HepG2 (cell line): ENCODE data around the gene LINGO3. TPM values are rescaled to one million over a fixed set of nuclear protein-coding genes. Genes with fewer than 3 reads are reported as not detected.
A peak's percentile ranks its signal among the peaks of the same experiment; 100 is the strongest.

Source experiments
- BRCA1 ChIP-seq: sonication (generic); formaldehyde crosslinking; IDR thresholded peaks from 2 replicates; pipeline ENCODE4 v1.4.0; 2020; ENCODE audit warnings: missing genetic modification reagents
- EP300 ChIP-seq, 3 experiments: sonication (generic) in 1 of 3; formaldehyde crosslinking in 1 of 3; IDR thresholded peaks; 2 replicates each; pipeline versions ENCODE4 v1.5.1 to v1.6.1; 2011 to 2020; ENCODE audit warnings: low read depth in 2 of 3, low read length in 2 of 3, borderline replicate concordance in 1 of 3, improper control_type of control experiment in 1 of 3, mild to moderate bottlenecking in 1 of 3, missing genetic modification reagents in 1 of 3, moderate library complexity in 1 of 3
- ETS1 ChIP-seq: sonication (generic); formaldehyde crosslinking; IDR thresholded peaks from 2 replicates; pipeline ENCODE4 v1.4.0; 2020; ENCODE audit warnings: missing genetic modification reagents
- HES4 ChIP-seq: sonication (generic); formaldehyde crosslinking; IDR thresholded peaks from 2 replicates; pipeline ENCODE4 v1.9.0; 2021; ENCODE audit warnings: mild to moderate bottlenecking, missing genetic modification reagents, borderline replicate concordance
- JUNB ChIP-seq: sonication (generic); formaldehyde crosslinking; IDR thresholded peaks from 2 replicates; pipeline ENCODE4 v1.8.0; 2022; ENCODE audit warnings: missing genetic modification reagents, mild to moderate bottlenecking, borderline replicate concordance
- KLF12 ChIP-seq: sonication (generic); formaldehyde crosslinking; IDR thresholded peaks from 2 replicates; pipeline ENCODE4 v1.4.0; 2020; ENCODE audit warnings: missing genetic modification reagents, borderline replicate concordance
- KLF6 ChIP-seq: IDR thresholded peaks from 2 replicates; pipeline ENCODE4 v1.8.0; 2016; ENCODE audit warnings: missing biosample characterization, missing genetic modification reagents
- MLX ChIP-seq: IDR thresholded peaks from 2 replicates; pipeline ENCODE4 v1.6.1; 2016
- MXI1 ChIP-seq: IDR thresholded peaks from 3 replicates; pipeline ENCODE4 v1.6.1; 2012; ENCODE audit warnings: low read depth, low read length, inconsistent platforms, borderline replicate concordance
- NCOA5 ChIP-seq: sonication (generic); formaldehyde crosslinking; IDR thresholded peaks from 2 replicates; pipeline ENCODE4 v1.4.0; 2020; ENCODE audit warnings: missing genetic modification reagents
- PRMT3 ChIP-seq: sonication (generic); formaldehyde crosslinking; IDR thresholded peaks from 2 replicates; pipeline ENCODE4 v1.8.1; 2022; ENCODE audit warnings: low read depth, mild to moderate bottlenecking, moderate library complexity, missing genetic modification reagents, borderline replicate concordance
- RAD21 ChIP-seq: fragments of 450-650 bp; formaldehyde crosslinking; IDR thresholded peaks from 2 replicates; pipeline ENCODE4 v1.5.0; 2020; ENCODE audit warnings: mild to moderate bottlenecking
- TBL1XR1 ChIP-seq: fragments of 150-350 bp; IDR thresholded peaks from 2 replicates; pipeline ENCODE4 v1.6.1; 2014; ENCODE audit warnings: borderline replicate concordance, low read length; ENCODE audit not compliant: partially characterized antibody
- TEAD2 ChIP-seq: sonication (generic); formaldehyde crosslinking; IDR thresholded peaks from 2 replicates; pipeline ENCODE4 v1.9.0; 2021; ENCODE audit warnings: missing genetic modification reagents
- TOE1 ChIP-seq: sonication (generic); formaldehyde crosslinking; IDR thresholded peaks from 2 replicates; pipeline ENCODE4 v1.4.0; 2020; ENCODE audit warnings: mild to moderate bottlenecking, missing genetic modification reagents
- TSC22D2 ChIP-seq: sonication (generic); formaldehyde crosslinking; IDR thresholded peaks from 2 replicates; pipeline ENCODE4 v1.5.1; 2020; ENCODE audit warnings: missing genetic modification reagents, mild to moderate bottlenecking, borderline replicate concordance
- ZBTB21 ChIP-seq: sonication (generic); formaldehyde crosslinking; IDR thresholded peaks from 2 replicates; pipeline ENCODE4 v1.4.0; 2020; ENCODE audit warnings: missing genetic modification reagents
- ZC3H4 ChIP-seq: sonication (generic); formaldehyde crosslinking; IDR thresholded peaks from 2 replicates; pipeline ENCODE4 v1.4.0; 2020; ENCODE audit warnings: missing genetic modification reagents, borderline replicate concordance
- ZMAT3 ChIP-seq: sonication (generic); formaldehyde crosslinking; conservative IDR thresholded peaks from 2 replicates; pipeline ENCODE4 v1.7.0; 2021; ENCODE audit warnings: missing genetic modification reagents
- ZNF296 ChIP-seq: sonication (generic); formaldehyde crosslinking; conservative IDR thresholded peaks from 2 replicates; pipeline ENCODE4 v1.5.0; 2020; ENCODE audit warnings: mild to moderate bottlenecking, missing genetic modification reagents
- ZNF33A ChIP-seq: sonication (generic); formaldehyde crosslinking; IDR thresholded peaks from 2 replicates; pipeline ENCODE4 v1.5.1; 2020; ENCODE audit warnings: missing genetic modification reagents, mild to moderate bottlenecking, moderate library complexity, borderline replicate concordance
- ZNF556 ChIP-seq: sonication (generic); formaldehyde crosslinking; IDR thresholded peaks from 2 replicates; pipeline ENCODE4 v1.4.0; 2020; ENCODE audit warnings: mild to moderate bottlenecking, missing genetic modification reagents, borderline replicate concordance
- ZNF747 ChIP-seq: sonication (generic); formaldehyde crosslinking; IDR thresholded peaks from 2 replicates; pipeline ENCODE4 v1.8.1; 2023; ENCODE audit warnings: missing genetic modification reagents, mild to moderate bottlenecking, borderline replicate concordance
- ZNF770 ChIP-seq: sonication (generic); formaldehyde crosslinking; IDR thresholded peaks from 2 replicates; pipeline ENCODE4 v1.5.0; 2020; ENCODE audit warnings: mild to moderate bottlenecking, missing genetic modification reagents
- ZNF800 ChIP-seq: sonication (generic); formaldehyde crosslinking; IDR thresholded peaks from 2 replicates; pipeline ENCODE4 v1.4.0; 2020; ENCODE audit warnings: missing genetic modification reagents
- ZSCAN25 ChIP-seq: sonication (generic); formaldehyde crosslinking; IDR thresholded peaks from 2 replicates; pipeline ENCODE4 v1.8.0; 2022; ENCODE audit warnings: mild to moderate bottlenecking, missing genetic modification reagents
- polyA plus RNA-seq, 8 experiments: library from polyadenylated mRNA; depleted of rRNA in 3 of 8; stranded (reverse) in 7 of 8; unstranded in 1 of 8; fragments of >200 nt; fragmentation: Illumina TruSeq in 4 of 8; extraction: Trizol in 4 of 8; gene quantifications; 2 replicates each; pipeline versions ENCODE4 v1.2.1 to v1.2.3, GENCODE V29; 2011 to 2016; ENCODE audit warnings: low read depth in 4 of 8, missing spikeins in 1 of 8, mixed read lengths in 1 of 8; ENCODE audit not compliant: insufficient read depth in 1 of 8
- total RNA-seq, 5 experiments: library from RNA; depleted of rRNA; stranded (reverse); fragments of >200 nt; fragmentation: Illumina TruSeq; extraction: Trizol; gene quantifications; 2 replicates each; pipeline ENCODE4 v1.2.3, GENCODE V29; 2016; ENCODE audit warnings: low read depth in 1 of 5

Gene LINGO3
- total and polyA plus RNA-seq, 2 of the 13 experiments (the other 11 are each of a cell fraction or from before 2014, with no cell fraction given), result not detected

GRCh38 chr19:2315818-2316353 is 7.9 kb upstream of the LINGO3 start (continued):
- TF ChIP-seq ZNF747 (no peak), ZNF33A (CRISPR knock-in tag) (no peak), RAD21 (CRISPR knock-in tag) (peak; percentile 96), ETS1 (CRISPR knock-in tag) (no peak), PRMT3 (CRISPR knock-in tag) (no peak), ZNF800 (CRISPR knock-in tag) (no peak), EP300 (IDR thresholded peaks at IDR 0.05; ENCODE audit: low read depth in 2 of 2, low read length in 2 of 2) (no peak), EP300 (CRISPR knock-in tag; IDR thresholded peaks at IDR 0.05; ENCODE audit: borderline replicate concordance) (no peak), HES4 (CRISPR knock-in tag) (no peak; the same call in 1 of the 2 replicates), ZNF770 (CRISPR knock-in tag) (no peak; the same call in 1 of the 2 replicates), TOE1 (no peak), ZSCAN25 (peak; percentile 65; the same call in 1 of the 2 replicates), MXI1 (peak; percentile 43; the same call in 1 of the 3 replicates), KLF6 (CRISPR knock-in tag) (no peak), ZNF296 (CRISPR knock-in tag) (no peak), TEAD2 (no peak), MLX (CRISPR knock-in tag) (no peak), ZNF556 (peak; percentile 25; the same call in 1 of the 2 replicates), TSC22D2 (CRISPR knock-in tag) (no peak), ZC3H4 (CRISPR knock-in tag) (no peak), ZMAT3 (CRISPR knock-in tag) (0 out of 2 replicates have a peak, but pooled peaks have one; percentile 44), NCOA5 (CRISPR knock-in tag) (no peak), KLF12 (CRISPR knock-in tag) (no peak), JUNB (CRISPR knock-in tag) (no peak), TBL1XR1 (no peak), ZBTB21 (CRISPR knock-in tag) (peak; percentile 12; the same call in 1 of the 2 replicates), BRCA1 (CRISPR knock-in tag) (no peak)
